DMS 273 (cell line): Measurements from ENCODE around the gene CRTC2.
"Not testable (repeated sequence)": the region's sequence is repeated elsewhere in the genome, so short reads cannot be mapped to it uniquely, and the experiment has no call there.

Experiments used
- DNase-seq: peaks from one replicate; lab custom pipeline; 2025; ENCODE audit not compliant: unreplicated experiment; lab: John Stamatoyannopoulos, UW

Gene CRTC2

DNA sequence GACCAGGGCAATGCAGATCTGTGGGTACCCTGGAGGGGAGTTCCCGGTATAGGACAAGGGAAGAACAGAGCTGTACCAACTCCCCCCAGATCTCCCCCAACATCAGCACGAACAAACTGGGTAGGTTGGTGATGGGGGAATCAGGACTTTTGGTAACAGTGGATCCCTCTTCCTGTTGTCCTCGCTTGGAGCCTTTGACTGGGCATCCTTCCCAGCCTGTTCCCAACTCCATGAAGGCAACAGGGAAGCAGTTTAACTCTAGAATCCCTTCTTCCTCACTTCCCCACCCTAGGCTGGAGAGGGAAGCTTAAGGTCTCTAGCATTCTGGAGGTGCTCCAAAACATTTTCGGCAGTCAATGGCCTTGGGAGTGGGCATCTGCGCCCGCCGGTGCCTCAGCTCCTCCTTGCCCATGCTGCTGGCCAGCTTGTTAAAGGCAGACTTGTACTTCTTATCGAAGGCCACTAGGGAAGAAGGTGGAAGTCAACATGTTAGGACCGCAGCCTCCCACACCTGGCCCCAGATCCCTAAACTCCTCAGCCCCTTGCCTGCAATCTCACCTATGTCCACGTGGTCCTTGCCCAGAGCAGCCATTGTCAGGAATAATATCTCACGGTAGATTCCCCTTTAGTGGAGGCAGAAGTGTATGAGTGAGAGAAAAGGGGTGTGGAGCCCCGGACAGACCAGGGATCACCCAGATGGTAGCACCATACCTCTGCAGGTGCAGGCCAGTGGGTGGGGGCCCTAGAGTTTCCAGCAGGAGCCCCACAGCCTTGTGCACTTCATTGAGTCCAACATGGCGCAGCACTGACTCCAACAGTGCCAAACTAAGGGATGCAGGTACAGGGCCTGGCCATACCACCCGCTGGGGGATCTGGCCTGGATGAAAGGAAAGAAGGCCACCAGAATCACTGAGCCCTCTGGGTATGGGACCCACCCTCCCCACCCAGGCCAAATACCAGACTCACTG lies 28.1 kb downstream of the CRTC2 start:
- no peak for DNase-seq

GRCh38 chr1:153929426-153929825 lies 29.0 kb downstream of the CRTC2 start:
- DNase-seq: no peak

- DNase-seq: no peak
Observed at GRCh38 chr1:153928791-153929341, 29.5 kb downstream of the CRTC2 start.

DNA sequence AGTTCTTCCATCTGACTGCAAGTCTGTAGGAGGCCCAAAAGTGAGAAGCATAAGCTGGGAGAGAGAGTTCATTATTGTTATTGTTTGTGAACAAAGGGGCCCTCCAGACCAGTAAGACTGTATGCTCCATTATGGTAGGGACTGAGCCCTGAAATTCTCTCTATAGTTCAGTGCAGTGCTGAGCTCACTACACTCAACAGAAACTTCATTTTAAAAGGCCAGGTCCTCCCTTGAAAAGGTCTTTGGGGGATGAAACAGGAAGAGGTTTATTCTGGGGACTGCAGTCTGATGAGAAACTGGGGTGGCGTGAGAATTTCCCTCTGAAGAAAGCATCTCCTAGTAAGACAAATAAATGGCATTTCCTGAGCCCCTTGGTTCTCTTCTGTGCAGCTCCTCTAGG lies 30.2 kb downstream of the CRTC2 start:
- DNase-seq: no peak

- no peak for DNase-seq
Observed at GRCh38 chr1:153926405-153926804, 32.0 kb downstream of the CRTC2 start.

GRCh38 chr1:153922972-153923925 lies 35.2 kb downstream of the CRTC2 start, which contains the start of gene GATAD2B:
TSS of gene GATAD2B (minus strand) at chr1:153922972. CDS start at chr1:153828347, 94,625 bp downstream.
- peak; percentile 100 for DNase-seq

DNA sequence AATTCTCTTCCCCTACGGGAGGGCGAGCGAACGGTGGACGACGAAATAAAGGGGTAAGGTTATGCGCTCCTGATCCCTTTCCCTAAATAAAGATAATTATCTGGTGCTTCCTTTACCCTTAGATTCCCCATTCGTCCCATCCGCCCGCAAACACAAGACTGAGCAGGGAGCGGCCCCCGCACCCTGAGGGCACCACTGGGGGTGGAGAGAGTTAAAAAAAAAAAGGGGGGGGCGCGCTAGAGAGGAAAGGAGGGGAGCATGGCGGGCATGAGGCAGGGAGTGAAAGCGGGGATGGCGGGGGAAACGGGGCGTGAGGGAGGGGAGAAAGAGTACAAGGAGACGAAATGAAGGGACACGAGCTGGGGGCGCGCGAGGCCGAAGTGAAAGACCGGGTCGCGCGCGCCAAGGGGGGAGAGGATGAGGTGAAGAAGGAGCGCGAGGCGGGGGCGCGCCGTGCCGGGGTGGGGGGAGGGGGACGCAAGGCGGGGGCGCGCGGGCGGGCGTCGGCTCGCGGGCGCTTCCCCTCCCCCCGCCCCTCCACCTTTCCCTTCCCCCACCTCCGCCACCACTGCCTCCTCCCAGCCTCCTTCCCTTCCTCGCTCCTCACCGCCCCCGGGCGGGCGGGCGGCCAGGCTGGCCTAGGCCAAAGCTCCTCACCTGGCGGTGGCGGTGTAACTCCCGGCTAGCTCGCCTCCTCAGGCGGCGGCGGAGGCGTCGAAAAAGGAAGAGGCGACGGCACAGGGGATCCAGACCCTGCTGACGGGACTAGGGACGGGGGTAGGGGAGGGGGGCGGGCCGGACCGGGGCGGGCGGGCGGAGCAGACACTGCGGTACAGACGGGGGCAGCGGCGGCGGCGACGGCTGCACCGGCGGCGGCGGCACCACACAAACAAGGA lies 36.1 kb downstream of the CRTC2 start:
- DNase-seq: peak; percentile 95

GRCh38 chr1:153921803-153922075 lies 36.7 kb downstream of the CRTC2 start:
- DNase-seq: peak; percentile 71

DNA sequence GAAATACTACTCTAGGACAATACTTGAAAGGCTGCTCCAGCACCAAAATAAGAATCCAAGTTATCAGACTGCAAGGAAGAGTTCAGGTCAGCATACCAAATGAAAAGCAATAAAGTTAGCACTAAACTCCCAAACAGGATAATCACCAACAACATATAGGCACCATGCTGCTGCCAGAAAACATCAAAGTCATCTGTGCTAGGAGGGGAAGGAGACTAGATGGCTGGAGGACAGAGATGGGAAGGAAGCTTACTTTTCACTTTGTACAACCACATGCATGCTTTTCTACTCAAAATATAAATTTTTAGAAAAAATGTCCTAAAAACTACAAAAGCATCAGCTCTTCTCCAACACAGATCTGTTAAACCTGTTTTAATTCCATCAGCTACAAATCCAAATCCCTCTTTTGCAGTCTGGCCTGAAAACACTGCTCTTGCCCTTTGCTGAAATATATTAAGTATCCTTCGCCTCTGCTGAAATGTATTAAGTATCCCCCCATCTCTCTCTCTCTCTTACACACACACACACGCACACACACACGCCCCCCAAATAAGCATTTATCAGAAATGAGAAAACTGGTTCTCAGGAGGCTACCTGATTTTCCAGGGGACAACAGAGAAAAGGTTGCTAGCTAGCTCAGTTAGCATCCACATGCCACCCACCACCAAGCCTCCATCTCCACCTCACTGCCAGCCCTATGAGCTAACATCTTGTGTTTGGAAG lies 37.2 kb downstream of the CRTC2 start:
- no peak for DNase-seq

DNA sequence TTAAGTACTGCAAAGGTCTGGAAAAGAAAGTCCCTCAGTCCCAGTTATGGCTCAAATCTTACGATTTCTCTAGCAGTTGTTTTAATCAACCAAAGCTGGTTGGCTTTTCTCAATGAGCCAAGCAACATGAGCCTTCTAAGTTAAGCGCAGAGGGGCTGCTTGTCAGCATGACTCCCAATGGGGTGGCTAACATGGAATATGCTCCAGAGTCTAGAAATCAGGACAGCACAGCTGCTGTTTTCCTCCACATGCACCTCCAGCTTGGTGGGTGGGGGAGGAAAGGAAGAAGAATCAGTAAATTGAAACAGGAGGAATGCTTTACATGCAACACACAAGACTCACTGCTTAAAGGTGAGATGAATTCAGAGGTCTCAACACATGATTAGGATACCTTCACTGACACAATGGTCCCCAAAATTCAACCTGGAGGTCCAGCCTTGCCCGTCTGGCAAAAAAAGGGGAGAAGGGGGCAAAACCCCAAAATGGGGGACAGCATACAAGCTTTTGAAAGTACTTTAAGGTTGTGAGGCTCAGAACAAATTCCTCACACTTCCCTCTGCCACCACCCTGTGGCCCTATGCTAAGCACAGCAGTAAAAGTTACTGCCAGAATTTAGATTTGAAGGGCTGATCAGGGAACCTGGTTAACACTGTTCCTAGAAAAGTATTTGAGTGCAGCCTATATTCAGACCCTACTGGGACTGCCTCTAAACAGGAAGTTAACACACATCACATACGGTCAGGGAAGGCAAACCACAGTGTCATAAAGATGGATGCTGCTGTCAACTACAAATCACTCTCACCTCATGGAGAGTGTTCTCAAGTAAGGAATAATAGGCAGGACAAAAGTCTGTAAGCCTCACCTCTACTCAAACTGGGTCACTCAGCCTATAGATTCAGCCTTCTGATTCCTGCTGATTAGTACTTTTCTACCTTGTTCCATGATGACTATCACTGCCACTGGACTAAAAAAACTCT lies 38.2 kb downstream of the CRTC2 start:
- DNase-seq: peak; percentile 78

DNA sequence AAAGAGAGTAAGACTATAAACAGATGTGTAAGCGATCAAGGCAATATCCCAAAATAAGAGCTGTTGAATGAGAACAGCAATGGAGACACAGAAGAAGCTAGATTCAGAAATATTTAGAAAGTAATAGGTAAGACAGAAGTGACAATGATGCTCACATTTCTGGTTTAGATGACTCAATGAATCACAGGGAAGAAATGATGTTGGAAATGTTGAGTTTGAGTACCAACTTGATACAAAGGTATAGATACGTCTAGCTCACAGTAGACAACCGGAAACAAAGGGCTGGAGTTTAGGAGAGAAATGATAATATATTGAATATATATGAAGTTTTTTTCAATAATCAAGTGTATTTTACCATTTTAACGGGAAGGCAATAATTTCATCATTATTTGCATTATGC lies 42.1 kb downstream of the CRTC2 start:
- no peak for DNase-seq

DNA sequence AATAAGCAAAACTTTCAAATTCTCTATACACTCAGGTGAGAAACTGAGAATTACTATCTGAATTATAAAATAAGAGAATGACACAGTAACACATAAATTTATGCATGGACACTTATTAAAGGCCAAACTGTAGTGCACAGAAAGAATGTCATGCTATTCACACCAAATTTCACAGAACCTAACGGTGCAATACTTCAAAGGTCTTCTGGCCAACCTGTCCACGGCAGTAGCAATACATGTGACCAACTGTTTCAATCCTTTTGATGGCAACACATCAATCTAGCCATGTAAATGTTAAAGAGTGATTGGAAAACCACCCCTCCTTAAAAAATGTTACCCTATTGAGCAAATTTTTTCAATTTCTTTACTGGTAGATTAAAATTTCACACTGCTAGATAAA lies 46.1 kb downstream of the CRTC2 start:
- no peak for DNase-seq

GRCh38 chr1:153910560-153910959 lies 47.9 kb downstream of the CRTC2 start:
- DNase-seq: not testable (repeated sequence)

DNA sequence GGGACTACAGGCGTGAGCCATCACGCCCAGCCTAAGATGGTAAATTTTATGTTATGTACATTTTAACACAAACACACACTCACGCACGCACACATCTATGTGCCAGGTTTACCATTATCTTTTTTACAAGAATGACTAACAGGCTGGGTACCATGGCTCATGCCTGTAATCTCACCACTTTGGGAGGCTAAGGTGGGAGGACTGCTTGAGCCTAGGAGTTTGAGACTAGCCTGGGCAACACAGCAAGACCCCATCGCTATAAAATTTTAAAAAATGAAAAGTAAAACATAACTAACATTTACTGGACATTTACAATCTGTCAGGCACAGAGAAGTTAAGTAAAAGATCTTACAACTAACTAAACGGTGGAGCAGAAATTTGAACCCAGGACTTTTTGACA lies 50.3 kb downstream of the CRTC2 start:
- no peak for DNase-seq

GRCh38 chr1:153907134-153907533 lies 51.3 kb downstream of the CRTC2 start:
- DNase-seq: no peak

DNA sequence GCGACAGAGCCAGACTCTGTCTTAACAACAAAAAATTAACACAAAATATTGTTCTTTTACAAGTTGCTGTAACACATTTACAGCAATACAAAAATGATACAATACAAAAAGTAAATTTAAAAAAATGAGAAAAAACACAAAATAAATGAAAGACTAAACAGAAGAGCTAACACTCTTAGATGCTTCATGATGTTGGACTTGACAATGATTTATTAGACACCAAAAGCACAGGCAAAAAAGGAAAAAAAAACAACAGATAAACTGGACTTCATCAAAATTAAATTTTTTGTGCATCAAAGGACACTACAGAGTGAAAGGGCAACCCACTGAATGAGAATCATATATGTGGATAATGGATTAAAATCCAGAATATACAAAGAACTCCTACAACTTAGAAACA lies 52.0 kb downstream of the CRTC2 start:
- no peak for DNase-seq

DNA sequence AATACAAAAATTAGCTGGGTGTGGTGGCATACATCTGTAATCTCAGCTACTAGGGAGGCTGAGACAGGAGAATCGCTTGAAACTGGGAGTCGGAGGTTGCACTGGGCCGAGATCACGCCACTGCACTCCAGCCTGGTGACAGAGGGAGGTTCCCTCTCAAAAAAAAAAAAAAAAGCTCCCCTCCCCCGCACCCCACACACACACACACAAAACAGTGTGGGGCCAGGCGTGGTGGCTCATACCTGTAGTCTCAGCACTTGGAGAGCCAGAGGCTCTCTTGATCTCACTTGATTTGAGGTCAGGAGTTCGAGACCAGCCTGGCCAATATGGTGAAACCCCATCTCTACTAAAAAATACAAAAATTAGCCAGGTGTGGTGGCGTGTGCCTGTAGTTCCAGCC lies 52.5 kb downstream of the CRTC2 start:
- not testable (repeated sequence) for DNase-seq

GRCh38 chr1:153903841-153904455 lies 54.5 kb downstream of the CRTC2 start:
- DNase-seq: no peak
